COLO668 (cell line): ENCODE measurements around the gene DUOX1.

Source experiments
- DNase-seq: peaks from one replicate; lab custom pipeline; 2025; ENCODE audit not compliant: unreplicated experiment; lab: John Stamatoyannopoulos, UW

DUOX1 gene

DNA sequence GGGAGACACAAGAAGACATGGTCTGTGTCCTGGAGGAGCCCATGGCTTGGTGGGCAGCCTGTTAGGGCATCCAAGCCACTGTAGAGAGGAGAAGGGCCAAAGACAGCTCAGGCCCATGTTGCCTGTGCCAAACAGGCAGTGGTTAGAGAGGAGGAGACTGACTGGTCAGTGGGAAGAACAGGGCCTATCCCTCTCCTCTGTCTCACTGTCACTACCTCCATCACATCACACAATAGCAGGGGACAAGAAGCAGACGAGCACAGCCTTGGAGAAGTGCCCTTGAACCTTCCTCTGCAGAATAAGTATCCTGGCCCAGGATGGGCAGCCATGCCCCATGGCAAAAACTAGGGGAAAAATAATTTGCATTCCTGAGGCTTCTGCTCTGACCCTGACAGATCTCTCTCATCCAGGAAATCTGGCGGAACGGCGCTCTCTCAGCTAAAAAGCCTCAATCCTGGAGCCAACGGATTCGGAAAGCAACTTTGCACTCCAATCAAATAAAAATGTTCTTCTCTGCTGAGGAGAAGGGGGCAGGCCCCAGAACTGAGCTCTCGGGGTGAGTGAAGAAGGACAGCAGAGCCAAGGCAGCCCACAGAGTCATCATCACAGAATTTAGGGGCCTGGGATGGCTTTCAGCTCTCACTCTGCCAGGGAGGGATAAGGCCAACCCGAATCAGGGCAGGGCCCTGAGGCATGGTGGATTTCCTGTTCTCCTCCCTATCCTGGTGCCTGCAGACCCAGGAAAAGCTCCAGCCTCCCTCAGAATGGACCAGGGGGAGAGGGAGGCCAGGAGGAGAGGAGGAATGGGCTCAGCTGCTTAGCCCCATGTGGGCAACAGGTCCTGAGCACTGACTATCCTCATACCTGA is 56.3 kb downstream of the DUOX1 start:
- DNase-seq = no peak

DNA sequence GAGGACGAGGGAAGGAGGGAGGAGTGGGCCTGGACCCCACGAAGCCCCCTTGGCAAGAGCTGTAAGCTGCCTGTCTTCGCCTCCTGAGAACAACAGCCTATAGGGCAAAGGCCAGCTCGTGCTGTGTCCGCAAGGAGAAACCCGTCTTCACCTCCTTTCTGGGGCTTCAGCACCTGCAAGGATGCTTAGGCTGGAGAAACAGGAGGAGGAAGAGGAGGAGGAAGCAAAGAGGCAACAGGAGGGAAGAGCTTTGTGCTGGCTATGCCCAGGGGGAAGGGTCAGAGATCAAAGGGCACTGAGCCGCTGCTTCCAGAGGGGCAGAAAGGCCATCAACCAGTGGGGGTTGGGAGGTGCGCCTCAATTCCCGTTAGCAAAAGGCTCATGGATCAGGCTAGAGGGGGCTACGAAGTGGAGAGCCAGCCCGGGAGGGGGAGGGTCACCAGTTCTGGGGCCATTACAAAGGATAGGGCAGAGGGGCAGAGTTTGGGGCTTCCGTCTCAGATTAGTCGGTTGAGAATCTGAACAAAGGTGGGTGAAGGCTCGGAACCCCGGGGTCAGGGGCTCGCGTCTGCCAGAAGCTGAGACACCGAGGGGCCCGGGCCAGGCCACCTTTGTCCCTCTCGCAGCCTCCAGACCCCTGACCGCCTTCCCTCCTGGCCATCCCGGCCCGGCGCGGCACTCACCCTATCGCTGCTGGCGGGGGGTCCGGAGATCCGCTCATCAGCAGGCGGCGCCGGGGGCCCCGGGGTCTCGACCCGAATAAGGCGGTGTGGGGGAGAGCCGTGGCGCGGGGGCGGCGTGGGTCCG is 57.2 kb downstream of the DUOX1 start:
- DNase-seq = no peak

DNA sequence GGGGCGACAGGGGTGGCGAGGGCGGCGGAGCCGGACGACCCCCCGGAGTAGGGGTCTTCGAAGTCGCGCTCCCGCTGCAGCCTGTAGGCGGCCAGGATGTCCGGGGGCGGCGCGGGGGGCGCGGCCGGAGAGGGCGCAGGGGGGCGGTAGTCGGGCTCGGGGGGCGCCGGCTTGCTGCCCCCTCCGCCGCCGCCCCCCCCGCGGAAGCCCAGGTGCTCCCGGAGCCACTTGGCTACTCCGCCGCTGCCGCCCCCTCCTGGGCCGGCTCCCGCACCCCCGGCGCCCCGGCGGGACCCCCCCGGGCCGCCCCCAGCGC is 57.7 kb downstream of the DUOX1 start:
- DNase-seq = no peak

DNA sequence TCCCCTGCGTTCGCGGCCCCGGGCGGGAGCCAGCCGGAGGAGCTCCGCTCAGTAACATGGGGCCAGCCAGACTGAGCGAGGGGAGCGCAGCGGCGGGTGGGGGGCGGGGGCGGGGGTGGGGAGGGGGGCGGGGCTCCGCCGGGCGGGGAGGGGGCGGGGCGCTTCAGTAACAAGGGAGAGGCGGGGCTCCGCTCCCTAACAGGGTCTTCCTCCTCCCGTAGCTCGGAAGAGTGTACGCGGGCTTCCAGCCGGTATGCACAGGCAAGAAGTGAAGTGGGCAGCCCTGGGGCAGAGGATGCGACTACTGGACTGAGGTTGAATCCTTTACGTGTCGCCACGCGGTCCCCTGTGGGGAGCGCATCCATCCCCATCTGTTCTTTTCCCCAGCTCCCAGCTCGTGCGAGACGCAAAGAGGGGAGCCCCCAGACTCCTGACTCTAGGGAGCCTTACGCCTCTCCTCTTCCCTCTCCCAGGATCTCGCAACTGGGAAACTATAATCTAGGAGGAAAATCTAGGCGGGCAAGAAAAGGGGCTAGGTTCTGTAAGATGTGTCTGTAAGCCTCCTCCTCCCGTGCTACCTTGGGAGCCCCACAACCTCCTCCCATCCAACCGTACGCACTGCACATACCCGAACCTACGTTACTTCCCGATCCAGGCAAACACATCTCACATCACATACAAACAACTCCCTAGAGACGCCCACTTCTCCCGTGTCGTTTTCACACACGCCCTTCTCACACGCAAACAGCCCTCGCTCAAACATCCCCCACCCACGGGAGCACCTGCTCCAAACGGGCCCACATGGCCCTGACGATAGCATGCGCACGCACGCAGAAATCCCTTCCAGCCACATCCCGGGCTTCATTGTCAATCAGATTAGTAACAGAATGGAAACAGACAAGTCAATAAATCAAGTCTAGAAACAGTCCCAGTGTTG is 58.4 kb downstream of the DUOX1 start, which contains the start of gene SHF:
Gene SHF (minus strand): TSS at position 73 of the 937 bp plus-strand sequence. CDS start 15 bp downstream, at position 58.
- peak; percentile 61 for DNase-seq

DNA sequence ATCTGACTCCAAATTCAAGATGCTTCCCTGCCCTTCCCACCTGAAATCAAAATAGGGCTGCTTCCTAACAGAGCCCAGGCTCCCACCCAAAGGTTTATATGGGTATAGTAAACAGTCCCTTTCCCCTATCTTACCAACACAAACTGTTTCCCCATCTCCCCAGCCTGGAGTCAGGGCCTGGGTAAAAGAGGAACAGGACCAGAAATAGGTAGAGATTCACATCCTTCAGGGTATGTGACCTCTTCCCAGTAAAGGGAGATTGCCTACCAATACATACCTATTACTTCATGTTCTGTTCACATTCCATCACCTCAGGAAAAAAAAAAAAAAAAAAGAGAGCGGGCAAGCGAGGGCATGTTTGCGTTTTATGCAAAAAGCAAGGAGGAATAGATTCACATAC is 67.7 kb downstream of the DUOX1 start:
- DNase-seq = no peak

DNA sequence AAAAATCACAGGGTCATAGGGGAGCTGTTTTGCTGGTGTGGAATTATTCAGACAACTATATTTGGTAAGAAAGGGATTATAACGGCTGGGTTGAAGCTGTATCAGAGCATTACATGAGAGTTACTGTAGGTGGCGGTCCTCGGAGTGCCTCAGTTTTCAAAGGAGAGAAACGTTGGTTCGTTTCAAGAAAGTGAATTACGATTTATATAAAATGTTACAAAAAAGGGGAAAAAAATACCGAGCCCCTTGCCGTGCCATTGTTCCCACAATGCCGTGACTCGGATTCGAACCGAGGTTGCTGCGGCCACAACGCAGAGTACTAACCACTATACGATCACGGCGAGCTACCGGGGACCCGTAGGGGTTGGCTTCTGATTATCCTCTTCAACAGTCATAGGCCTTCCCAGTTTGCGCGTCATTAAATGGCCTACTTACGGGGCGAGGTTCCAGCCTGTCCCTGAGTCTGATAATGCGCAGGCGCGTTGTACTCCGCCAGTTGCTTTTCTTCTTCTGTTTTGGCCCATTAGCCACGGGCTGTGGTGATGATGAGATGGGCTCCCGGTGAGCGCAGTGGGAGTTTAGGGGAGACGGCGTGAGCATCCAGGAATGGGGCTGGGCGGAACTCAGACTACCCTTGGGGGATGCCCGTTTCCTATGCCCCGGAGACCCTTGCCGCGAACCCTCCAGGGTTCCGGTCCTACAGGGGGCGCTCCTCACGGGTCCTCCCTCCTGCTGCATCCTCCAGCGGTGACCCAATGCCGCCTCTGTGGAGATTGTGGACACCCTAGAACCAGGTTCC is 68.7 kb downstream of the DUOX1 start:
- peak; percentile 89 for DNase-seq

DNA sequence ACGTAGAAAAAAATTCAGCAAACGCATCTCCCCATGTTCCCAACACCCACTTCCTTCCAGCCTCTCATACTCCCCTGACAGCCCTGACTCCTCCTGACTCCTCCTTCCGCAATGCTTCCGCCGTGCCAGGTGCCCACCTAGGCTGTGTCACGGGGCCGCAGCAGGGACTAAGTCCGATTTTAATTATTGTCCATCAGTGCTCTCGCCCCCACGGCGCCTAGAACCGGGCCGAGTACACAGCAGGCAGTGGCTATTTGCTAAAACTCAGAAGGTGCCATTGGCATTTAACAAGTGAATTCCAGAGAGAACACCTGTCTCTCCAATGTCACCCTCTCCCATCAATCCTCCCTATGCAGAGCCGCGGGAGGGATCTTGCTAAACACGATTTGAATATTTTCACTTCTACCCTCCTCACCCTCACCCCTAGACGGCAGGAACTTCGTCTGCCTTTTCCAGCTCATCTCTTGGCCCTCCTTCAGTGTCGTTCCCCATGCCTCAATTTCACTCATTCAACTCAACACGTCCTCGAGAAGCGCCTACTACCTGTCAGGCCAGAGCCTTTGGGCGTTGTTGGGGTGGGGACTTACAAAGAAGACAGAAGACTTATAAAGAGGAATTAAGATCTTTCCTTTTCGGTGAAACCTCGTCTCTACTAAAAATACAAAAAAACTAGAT is 69.5 kb downstream of the DUOX1 start:
- DNase-seq = peak; percentile 75

DNA sequence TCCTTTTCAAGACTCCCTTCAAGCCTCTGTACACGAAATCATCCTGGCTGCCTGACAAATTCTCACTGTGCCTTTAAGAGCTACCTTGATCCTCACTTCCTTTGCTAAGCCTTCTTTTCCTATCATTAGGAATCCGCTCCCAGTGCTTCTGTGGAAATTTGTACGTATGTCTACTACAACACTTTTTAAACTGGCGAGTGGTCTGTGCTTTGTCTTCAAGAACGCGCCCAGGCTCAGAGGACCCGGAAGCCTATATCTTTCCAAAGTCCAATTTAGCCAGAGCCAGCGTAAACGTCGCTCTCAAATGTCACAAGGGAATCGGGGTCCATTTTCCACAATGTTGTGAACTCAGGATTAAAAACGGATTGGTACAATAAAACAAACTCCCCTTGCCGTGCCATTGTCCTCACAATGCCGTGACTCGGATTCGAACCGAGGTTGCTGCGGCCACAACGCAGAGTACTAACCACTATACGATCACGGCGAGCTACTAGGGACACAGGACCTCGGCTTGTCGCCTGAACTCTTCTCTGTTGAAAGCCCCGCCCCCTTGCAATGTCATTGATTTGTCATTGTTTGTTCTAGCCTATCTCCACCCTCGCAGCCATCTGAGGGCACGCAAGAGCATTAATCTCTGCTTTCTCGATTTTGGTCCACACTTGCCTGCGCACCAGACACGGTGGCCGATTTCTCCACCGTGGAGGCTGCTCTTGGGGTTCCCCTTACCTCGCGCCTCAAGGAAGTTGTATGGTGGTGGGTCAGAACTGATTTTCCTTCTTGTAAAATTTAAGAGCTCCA is 70.4 kb downstream of the DUOX1 start:
- peak; percentile 90 for DNase-seq

DNA sequence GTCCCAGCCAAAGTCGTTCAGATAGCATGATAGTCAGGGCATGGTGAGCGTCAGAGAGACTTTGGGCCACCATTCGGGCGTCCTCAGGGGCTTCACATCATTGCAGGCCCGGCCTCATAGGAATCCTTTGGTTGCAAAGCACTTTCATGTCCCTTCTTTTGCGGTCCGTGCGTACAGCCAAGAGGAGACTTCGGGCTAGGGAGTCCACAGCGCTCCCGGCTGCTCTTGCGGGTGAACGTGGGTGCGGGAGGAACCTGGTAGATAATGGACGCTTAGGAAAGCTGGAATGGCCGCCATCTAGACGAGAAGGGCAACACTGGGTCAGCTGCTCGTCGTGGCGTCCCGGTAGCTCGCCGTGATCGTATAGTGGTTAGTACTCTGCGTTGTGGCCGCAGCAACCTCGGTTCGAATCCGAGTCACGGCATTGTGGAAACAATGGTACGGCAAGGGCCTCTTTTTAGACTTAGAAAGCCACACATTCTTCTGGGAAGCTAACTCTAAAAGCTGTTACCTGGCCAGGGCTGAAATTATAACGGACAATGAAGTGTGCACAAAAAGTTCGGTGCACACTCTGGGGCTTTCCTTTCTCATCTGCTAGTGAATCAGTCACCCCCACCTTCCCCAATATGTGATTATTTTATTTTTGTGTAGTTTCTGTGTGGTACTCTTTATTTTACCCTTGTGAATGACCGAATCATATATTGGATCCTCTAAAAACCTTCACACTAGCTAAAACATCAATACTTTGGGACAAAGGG is 71.2 kb downstream of the DUOX1 start:
- peak; percentile 78 for DNase-seq

DNA sequence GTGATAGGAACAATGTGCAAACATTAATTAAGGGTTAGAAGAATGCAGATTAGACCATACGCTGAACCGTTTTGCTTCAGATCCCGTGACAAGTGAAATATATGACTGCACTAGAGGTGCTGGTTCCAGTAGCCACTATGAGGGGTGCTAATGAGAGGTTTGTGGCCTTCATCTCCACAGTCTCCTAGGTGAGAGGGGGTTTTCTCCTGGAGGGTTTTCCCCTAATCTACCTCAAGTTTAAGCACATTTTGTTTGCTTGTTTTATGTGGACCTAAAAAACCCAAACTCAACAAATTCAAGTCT is 71.7 kb downstream of the DUOX1 start:
- no peak for DNase-seq

DNA sequence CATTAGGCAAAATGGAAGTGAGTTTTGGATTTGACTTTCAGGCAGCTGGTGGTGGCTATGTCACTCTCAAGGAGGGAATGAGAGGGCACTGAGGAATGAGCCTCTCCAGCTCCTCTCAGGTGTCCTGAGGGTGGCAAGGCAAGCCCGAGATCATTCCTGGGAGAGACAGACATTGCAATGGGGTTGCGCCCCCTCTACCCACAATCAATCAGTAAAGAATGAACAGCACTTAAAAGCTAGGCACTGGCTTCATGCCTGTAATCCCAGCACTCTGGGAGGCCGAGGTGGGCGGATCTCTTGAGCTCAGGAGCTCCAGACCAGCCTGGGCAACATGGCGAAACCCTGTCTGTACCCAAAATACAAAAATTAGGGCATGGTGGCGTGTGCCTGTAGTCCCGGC is 72.1 kb downstream of the DUOX1 start:
- DNase-seq = no peak

DNA sequence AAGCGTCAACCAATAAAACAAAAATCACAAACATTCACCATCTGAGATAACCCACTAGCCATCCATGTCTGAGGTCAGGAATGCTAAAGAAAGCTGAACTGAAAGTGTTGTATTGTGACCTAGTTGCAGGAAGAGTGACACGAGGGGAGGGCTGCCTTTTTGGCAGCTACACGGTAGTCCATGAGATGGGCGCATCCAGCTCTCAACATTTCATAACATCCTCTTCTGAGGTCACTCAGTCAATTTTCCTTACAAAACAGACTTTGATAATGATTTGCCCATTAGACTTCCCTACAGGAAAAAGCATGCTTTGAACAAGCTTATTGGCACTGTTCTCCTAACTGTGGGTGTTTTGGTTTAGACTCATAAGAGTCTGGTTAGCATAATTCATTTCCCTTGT is 73.4 kb downstream of the DUOX1 start:
- DNase-seq = no peak

DNA sequence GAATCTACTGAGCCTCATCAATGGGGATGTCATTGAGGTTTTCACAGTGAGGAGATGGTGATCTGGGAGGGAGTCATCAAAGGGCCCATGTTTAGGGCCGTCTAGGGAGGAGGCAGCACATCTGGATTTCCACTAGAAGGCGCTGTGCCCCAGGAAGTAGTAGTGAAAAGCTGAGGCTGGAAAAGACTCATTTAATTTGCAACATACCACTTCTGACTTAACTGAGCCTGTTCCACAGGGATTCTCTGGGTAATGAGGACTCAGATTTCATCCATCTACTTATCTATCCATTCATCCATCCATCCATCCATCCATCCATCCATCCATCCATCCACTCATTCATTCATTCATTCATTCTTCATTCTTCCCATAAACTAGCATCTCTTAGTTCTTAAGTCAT is 75.4 kb downstream of the DUOX1 start:
- DNase-seq = peak; percentile 59

DNA sequence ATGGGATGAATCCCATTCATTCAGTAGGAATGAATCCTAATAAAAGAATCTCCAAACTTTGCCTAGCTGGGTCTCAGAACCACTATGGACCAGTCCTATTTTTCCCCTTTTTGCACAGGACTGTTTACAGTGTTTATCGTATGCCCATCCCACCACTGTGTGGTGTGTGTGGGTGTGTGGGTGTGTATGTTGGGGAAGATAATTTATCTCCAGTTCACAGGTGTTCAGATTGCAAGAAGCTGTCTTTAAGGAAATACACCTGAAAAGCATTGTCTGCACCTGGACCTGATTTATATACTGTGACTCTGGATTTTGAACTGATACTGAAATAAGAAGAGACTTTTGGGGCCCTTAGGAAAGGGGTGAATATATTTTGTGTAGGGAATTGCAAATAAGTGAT is 82.7 kb downstream of the DUOX1 start:
- no peak for DNase-seq
